T-helper 1 cell (primary cell): ENCODE results near the gene PPM1H.
A peak's percentile ranks its signal among the peaks of the same experiment; 100 is the strongest.

ENCODE experiments used
- DNase-seq, 5 donors: peaks; one replicate each; pipeline ENCODE4 v3.0.0-alpha.2; 2012 to 2020

The PPM1H gene

DNA sequence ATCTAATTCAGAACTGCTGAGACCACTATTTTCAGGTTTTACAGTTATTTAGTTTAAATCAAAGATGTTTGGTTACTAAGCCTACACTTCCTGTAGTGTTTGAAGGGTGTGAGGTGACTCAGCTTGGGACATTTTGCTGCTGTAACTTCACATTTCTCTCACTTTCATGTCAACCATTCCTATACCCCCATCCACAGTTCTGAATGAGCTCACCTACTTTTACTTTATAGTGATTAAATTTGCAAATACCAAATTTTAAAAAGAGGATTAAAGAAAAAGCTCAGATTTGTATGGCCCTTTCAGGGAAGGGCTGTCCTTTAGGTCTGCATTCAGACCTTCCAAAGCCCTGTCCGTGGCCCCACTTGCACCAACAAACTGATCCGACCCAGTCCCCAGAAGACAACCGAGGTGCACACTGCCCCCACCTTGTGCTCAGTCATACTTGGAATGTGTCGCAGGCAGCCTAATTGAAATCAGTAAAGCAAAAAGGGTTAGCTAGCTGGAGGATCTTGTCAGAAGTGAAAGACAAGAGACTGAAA lies 294.0 kb downstream of the PPM1H start:
- DNase-seq: peak in 1 of 5 donors; percentile 78

DNA sequence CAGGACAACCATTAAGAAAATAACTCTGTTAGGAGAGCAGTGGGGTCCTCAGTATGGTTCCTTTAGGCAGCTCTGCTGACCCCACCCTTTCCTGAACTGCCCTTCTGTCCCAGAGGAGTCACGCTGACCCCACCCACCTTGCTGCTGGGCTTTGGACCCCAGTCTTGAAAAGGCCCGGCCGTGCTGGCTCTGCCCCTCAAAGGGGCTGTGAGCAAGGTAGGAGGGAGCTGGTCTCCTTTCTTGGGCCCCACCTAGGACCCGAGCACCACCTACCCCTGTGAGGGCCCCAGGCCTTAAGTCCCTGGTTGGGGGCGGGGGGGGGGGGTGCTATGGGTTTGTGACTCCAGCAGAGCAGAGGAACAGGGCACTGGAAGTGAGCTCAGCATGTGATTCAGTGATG lies 297.3 kb downstream of the PPM1H start:
- DNase-seq: no peak

DNA sequence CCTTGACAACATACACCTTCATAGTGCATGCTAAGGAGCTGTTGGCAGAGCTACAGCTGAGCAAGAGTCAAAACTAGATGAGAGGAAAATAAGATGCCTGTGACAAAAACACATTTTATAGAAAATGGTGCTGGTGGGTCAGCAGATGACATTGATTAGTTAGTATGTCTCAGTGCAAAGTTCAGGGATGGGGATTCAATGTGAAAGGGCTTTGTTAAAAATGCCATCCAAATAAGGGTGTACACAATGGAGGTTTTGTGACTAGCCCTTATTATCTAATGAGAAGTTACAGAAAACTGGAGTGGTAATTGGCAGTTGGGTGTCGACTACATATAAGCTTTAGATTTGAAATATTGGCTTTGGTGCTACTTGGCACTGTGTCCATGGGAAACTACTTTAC lies 299.3 kb downstream of the PPM1H start:
- DNase-seq: no peak

DNA sequence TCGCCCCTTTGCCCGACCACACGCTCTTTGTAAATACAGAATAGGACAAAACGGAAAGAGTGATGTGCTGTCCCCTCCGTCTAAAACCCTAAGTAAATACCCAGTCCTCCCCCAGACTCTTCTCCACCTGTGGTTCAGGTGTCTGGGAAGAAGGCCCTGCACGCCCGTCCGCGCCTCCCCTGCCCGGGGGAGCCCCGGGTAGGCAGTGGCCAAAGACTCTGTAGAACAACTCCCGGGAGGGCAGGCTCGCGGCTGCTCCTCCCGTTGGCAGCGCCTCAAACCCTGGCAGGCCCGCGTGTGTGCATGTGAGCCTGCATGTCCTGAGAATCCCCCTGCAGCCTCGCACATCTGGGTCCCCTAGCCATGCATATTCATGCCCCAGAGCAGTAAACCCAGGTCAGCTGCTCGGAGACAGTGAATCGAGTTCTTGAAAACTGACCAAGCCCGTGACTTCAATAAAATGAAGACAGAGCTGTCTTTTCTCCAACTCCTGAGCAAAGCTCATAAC lies 302.5 kb downstream of the PPM1H start:
- DNase-seq: no peak

DNA sequence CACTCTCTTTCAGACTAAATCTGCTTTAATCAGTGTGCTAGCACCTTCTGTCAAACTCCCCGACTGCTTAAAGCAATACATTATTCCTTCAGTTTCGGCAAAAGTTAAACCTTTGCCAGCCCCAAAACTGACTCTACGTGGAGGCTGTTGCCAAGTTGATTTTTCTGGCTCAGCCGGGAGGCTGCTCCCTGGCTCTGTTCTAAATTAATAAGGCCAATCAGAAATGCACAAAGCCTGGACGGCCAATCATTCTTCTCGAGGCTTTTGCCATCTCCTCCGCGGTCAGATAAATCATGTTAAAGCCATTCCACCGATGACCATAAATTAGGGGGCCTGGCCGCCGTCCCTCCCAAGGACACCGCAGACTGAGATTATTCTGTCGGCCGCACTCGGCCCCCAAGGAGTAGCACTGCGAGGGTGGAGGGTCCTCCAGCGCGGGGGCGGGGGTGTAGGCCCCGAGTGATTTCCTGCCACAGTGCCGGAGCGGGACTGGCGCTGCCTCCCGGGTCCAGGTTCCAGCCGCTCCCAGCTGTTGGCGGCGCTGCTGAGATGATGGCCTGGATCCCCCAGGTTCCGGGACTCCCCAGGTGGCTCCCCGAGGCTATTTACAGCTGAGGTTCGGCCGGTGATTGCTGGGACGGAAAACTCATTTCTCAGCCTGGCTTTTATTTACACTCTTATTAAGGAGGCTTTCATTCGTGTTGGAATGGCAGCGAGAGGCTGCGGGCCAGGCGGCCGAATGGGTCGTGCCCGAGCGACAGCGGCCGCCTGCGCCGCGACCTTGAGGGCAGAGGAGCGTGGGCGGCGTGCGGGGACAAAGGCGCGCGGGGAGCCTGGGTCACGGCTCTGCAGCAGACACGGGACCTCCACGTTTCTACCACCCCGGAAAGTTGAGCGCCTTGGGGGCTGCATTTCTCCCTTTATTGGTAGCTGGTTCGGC lies 303.2 kb downstream of the PPM1H start:
- peak in 1 of 5 donors; percentile 12 for DNase-seq

DNA sequence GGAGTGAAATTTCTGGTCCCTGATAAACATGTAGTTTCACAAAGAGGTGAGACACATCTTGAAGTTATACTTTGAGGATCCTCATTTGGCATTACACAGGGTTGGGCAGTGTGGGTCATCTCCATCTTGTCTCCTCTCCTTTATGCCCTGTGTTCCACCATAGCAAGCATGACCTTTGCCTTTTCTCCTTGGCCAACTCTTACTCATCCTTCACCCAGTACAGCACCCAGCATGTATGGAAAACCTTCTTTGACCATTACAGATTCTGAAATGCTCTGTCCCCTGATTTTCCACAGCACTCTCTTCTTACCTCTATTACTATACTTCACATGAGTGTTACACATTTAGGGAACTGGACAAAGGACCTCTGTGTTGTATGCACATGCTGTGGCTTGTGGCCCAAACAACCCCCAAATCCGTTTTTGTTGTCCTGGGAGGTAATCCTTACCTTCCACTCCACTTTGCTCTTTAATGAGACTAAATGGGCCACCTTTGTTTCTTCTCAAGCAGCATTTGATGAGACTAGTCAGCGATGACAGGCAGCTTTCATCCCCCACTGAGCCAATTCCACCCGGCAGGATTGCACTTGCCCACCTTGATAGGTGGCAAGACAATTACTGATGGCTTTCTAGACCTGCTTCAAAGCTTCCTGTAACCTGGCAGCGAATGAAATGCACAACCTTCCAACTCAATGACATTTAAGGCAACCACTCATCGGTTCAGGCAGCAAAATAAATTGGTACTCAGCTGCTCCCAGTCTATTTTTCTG lies 304.8 kb downstream of the PPM1H start:
- DNase-seq: no peak

DNA sequence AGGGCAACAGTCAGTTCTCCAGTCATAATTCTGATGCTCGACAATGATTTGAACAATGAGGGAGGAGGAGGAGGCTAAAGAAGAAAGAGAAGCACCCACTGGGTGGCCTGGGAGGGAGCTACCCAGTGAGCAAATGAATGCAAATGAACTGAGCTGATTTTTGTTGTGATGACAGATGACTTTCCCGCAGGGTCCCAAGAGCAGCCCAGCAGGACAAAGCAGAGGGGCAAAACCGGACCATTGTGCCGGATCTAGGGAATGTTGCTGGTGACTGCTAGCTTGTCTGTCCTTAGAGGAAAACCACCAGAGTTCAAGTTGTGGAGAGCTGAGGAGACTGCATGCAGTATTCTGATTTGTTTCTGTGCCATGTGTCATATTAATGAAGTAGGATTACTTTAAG lies 305.5 kb downstream of the PPM1H start:
- DNase-seq: no peak

DNA sequence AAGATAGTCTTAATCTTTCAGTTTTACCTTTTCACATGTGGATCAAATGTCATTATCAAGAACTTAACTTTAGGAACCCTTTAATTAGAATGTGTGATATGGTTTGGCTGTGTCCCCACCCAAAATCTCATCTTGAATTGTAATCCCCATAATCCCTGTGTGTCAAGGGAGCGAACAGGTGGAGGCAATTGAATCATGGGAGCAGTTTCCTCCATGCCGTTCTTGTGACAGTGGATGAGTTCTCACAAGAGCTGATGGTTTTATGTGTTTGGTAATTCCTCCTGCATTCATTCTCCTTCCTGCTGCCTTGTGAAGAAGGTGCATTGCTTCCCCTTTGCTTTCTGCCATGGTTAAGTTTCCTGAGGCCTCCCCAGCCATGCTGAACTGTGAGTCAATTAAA lies 307.8 kb downstream of the PPM1H start:
- no peak for DNase-seq

DNA sequence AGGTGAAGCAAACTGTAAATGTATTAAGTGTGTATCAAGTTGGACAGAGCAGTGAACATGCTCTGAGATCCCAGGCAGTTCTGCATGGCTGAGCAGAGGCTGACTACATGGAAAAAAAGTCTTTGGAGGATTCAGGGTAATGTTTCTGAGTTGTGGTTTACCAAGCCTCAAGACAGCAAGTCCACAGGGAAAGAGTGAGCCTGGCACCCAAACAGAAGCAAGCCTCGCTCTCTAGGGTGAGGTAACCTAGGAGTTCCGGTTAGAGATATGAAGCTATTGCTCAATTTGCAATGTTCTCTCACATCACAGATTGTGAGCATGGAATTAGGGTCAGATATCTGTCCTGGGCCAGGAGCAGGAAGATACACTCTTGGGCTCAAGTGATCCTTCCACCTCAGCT lies 309.7 kb downstream of the PPM1H start:
- DNase-seq: no peak

DNA sequence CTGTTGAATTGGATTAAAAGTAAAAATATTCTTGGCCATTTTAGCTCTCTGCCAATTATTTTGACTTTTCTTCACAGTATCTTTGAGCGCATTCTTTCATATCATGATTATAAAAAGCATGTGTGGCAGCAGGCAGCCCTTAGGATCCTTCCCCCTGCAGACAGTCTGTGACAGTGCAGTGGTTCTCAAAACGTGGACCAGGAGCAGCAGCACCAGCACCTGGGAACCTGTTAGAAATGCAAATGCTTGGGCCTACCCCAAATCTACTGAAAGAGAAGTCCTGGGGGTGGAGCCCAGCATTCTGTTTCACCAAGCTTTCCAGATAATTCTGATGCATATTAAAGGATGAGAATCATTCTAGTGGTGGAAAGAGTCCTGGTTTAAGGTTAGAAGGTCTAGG lies 312.8 kb downstream of the PPM1H start:
- no peak for DNase-seq

DNA sequence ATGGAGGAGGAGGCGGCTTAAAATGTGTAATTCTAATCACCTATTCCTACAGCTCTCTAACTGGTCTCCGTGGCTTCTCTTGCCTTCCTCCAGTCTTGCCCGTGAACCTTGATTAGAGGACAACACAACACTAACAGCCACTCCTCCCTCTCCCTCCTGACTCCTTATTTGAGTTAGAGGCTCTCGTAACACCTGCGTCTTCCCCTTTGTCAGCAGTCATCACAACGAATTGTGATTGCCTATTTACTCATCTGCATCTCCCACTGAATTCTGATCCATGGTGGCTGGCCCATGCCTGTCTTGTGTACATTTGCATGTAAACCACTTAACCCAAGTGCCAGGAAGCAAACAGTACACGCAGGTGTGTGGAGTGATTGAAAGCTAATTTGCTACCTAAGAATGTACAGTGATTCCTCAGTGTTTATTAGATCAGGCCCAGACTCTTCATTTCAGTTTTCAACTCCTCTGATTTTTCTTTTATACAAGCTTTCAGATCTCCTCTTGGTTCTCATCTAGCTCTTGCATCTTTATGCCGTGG lies 313.8 kb downstream of the PPM1H start:
- DNase-seq: no peak

DNA sequence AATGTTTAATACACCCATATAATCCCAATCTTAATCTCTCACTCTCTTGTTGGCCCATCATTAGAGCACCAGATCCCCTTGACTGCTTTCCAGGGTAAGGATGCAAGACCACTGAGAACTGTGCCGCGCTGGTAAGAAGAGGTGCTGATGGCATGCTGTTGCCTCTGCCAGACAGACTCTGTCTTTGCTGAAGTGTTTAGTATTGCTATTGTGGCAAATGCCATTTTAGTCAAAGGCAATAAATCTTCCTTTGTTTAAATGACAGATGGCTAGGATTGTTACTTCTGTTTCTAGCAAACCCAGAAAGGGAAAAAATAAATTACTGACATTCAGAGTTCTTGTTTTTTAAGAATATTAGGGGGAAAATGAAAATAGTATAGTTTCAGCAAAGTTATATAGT lies 316.0 kb downstream of the PPM1H start:
- DNase-seq: no peak

DNA sequence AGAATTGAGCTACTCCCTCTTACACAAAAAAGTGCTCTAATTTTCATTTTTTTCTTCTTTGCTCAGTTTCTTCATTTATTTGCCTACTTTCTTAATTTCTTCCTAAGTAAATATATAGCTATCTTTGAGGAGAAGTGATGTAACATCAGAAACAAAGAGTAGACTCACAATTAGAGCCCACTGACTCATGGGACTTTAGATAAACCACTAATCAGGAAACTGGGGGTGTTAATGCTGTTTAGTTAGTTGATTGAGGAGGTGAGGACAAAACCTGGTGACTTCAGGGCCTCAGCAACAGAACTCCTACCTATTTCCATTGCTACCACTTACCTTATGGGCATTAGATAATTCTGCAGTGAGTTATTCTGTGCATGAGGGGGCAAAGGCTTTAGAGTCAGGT lies 316.6 kb downstream of the PPM1H start:
- DNase-seq: no peak

DNA sequence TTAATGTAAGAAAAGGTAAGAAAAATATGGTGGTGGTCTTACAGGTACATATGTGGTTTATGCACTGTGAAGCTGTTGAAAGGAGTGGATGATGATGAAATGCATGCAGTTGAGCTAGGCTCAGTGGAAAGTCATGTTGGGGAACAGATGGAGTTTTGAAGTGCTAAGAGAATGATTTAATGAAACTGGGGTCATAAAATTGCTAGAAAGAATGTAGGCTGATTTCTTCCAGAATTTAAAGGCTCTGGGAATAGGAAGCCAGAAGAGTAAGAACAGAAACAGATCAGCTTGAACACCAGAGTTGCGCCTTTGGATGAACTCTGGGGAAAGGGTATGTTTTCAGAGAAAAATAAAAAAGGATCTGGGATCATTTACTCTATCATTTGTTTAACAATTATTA lies 321.9 kb downstream of the PPM1H start:
- no peak for DNase-seq

DNA sequence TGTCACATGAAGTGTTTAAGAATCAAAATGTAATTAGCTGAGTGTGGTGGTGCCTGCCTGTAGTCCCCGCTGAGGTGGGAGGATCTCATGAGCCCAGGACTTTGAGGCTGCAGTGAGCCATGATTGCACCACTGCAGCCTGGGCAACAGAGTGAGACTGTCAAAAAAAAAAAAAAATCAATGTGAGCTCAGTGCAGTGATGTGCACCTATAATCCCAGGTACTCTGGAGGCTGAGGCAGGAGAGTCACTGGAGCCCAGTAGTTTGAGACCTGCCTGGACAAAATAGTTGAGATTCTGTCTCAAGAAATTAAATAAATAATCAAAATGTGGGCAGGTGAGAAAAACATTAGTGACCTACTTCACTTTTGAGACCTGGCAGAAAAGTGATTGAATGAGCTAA lies 328.3 kb downstream of the PPM1H start:
- DNase-seq: no peak

DNA sequence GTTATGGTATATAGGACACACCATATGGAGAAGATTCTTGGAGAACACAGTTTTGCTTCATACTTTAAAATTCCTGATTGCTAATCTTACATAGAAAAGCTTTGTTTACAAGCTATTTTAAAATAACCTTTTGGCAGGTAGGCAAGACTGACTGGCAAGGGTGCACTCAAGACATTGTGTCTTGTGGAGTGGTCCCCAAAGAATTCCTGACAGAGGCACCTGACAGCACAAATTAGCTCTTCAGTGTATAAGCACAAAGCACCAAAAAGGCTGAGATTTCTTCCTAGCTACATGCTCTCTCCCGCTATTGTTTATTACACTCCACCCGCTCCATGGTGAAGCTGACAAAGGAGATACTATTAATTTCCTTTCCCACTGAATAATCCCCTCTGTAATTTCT lies 329.0 kb downstream of the PPM1H start:
- DNase-seq: no peak

DNA sequence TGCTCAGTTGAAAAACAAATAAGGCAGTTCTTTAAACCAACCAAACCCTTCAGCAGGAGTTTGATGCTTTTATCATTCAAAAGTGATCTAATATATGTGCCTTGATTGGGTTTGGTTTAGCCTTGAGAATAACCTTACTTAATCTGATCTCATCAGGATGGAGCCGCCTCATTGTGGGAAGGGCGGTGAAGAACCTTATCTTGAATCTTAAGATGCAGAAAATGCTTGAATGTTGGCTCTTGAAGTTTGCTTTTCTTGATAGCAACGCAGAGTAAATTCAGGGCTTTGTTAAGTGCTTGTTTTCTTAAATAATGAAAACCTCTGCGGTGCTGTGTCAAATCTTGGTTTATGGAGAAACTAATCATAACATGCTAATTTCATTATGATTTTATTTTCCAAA lies 330.1 kb downstream of the PPM1H start:
- peak in 1 of 5 donors; percentile 7 for DNase-seq

DNA sequence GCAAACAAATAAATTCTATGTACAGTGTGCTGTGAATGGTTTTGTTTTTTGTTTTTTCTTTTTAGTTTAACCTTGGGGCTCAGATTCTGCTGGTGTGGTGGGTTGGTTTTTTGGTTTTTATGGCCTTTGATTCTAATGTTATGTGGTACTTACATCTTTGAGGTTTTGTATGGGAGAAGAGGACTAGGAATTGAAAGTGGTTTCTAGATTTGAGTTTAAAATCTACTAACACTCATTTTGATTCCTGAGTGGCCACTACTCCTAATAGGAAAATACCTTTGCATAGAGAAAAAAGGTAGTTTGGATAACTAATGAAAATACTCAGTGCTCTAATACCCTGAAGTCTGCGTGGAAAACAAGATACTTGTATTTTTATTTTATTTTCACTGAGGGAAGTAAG lies 330.6 kb downstream of the PPM1H start:
- no peak for DNase-seq

DNA sequence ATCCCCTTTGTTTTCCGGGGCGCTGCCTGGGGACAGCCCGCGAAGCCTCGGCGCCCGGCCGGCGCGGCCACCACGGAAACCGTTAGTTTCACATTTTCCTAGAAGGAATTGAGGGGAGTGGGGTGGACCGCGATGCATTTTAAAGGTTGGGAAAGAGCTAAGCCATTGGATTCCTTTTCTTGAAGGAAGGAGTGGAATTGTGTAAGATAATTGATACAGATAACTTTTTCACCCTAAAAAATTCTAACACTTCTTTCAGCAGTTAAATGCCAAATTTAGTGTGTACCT lies 331.2 kb downstream of the PPM1H start:
- DNase-seq: no peak

DNA sequence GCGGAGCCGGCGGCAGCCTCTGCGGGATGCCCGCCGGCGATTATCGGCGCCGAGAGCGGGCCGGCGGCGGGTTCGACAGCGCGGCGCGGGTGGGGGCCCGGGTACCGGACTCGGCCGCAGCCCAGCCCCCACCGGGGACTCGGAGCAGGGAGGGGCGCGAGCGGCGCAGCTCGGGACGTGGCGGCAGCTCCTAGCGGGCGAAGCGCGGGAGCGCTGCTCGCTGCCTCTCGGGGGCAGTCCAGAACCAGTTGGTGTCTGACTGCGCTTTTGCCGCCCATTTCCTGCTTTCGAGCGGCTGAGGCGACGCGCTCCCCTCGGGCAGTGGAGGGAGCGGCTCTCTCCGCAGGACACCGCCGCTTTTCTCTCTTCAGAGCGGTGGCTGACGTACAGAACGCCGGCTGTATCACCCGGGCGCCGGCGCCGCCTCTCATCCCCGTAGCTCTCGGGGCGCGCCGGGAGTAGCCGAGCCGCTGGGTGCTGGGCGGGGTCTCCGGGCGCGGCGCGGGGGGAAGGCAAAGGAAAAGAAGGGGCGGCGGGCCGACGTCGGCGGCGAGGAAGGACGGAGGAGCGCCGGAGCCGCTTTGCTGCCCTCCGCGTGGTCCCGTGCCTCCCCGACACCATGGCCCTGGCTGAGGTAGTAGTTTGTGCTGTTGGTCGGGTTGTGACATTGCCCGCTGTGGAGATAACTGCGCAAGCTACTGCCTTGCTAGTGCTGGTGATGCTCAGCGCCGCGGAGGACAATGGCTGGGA lies 331.7 kb downstream of the PPM1H start:
- peak; percentile 62 to 90 (median 73) for DNase-seq

DNA sequence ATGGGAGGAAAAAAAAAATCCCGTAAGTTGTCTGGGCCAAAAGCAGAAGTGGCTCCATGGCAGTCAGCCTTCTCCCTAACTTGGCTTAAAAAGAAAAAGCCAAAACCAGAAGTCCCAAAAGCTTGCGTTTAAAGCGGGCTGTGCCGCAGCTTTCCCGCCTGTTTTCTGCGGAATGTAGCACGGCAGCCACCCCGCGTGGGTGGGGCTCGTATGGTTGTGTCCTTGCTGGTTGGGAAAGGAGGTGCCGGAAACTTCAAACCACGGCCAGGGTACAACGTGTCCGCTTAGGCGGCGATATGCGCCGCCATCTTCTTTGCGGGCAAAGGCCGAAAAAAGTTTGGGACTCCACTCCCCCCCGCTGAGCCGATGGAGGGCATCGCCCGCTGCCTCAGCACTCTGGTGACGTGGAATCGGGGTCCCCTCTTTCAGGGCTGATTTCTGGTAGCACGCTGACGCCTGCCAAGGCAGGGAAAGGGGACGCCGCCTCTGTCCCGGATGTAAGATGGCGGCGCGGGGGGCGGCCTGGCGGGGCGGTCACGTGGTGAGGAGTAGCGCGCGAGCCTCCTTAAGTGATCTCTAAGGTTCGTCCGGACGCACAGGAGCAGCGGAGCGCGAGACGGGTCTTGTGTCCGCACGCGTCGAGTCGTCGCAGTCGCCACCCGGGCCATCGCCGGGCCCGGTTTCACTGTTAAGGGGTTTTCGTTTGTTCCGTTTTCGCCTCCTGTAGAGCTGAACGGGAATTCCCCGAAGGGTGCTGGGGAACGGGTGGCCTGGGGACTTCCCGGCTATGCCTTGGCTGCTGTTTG lies 332.5 kb downstream of the PPM1H start:
- DNase-seq: peak; percentile 69 to 92 (median 80)

DNA sequence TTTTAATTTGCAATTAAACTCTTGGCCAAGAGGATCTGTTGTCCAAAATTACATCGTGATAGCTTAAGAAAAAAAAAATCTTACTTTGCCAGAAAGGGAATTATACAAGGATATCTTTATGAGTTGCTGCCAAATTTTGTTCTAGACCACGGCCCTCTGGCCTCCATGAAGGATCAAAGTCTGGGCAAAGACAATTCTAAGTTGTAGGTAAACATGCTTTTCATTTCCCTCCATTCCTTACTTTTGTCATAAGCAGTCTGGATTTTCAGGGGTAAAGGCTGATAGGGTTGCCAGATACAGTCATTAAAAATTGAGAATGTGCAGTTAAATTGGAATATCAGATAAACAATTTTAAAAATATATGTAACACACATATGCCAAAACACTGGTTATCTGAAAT lies 333.2 kb downstream of the PPM1H start:
- DNase-seq: no peak
